C4-2B (cell line): ENCODE results near the gene EARS2.
"Not testable (repeated sequence)": the region's sequence is repeated elsewhere in the genome, so short reads cannot be mapped to it uniquely, and the experiment has no call there.

Experiments used
- H3K27ac ChIP-seq: fragments of 450-650 bp; 2 replicates; pipeline ENCODE4 v1.5.1; 2017
- ZFX ChIP-seq: fragments of 450-650 bp; IDR thresholded peaks from 2 replicates; pipeline ENCODE4 v1.6.1; 2017
- TF ChIP-seq, protein P1 (sequence below): fragments of 450-650 bp; conservative IDR thresholded peaks from 2 replicates; pipeline ENCODE4 v1.5.1; 2017; ENCODE audit warnings: mild to moderate bottlenecking

Gene EARS2

DNA sequence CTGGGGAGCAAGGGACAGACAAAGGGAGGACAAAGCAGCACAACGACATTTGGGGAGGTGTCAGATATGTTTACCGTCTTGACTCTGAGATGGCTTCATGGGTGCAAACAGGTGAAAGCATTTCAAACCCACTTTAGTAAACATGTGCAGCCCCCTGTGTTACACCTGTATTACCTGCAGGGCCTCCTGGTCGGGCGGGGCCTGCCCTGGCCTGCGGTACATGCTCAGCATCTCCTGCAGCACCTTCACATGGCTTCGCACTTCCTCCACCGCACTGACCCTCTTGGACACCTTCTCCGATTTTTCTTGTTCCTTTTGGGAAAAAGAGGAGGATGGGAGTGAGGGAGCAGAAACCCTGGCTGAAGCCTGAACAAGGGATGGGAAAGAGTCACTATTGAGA is 71.3 kb downstream of the EARS2 start:
- peak overlapping the region; percentile 51 for H3K27ac ChIP-seq
- no peak for TF ChIP-seq ZFX
- TF ChIP-seq, protein P1, sequence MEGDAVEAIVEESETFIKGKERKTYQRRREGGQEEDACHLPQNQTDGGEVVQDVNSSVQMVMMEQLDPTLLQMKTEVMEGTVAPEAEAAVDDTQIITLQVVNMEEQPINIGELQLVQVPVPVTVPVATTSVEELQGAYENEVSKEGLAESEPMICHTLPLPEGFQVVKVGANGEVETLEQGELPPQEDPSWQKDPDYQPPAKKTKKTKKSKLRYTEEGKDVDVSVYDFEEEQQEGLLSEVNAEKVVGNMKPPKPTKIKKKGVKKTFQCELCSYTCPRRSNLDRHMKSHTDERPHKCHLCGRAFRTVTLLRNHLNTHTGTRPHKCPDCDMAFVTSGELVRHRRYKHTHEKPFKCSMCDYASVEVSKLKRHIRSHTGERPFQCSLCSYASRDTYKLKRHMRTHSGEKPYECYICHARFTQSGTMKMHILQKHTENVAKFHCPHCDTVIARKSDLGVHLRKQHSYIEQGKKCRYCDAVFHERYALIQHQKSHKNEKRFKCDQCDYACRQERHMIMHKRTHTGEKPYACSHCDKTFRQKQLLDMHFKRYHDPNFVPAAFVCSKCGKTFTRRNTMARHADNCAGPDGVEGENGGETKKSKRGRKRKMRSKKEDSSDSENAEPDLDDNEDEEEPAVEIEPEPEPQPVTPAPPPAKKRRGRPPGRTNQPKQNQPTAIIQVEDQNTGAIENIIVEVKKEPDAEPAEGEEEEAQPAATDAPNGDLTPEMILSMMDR, result no peak

DNA sequence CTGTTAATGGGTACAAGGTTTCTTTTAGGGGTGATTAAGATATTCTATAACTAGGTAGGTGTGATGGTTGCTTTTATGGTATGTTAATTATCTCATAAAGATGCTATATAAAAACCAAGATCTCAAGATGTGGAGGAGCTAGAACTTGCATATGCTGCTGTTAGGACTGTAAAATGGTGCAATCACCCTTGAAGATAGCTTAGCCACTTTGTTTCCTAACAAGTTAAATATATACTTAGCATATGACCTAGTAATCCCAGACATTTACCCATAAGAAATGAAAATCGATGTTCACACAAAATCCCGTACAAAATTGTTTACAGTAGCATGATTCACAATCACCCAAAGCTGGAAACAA is 71.9 kb downstream of the EARS2 start:
- TF ChIP-seq ZFX, result no peak
- TF ChIP-seq, protein P1, result no peak
- no peak overlapping the region for H3K27ac ChIP-seq

DNA sequence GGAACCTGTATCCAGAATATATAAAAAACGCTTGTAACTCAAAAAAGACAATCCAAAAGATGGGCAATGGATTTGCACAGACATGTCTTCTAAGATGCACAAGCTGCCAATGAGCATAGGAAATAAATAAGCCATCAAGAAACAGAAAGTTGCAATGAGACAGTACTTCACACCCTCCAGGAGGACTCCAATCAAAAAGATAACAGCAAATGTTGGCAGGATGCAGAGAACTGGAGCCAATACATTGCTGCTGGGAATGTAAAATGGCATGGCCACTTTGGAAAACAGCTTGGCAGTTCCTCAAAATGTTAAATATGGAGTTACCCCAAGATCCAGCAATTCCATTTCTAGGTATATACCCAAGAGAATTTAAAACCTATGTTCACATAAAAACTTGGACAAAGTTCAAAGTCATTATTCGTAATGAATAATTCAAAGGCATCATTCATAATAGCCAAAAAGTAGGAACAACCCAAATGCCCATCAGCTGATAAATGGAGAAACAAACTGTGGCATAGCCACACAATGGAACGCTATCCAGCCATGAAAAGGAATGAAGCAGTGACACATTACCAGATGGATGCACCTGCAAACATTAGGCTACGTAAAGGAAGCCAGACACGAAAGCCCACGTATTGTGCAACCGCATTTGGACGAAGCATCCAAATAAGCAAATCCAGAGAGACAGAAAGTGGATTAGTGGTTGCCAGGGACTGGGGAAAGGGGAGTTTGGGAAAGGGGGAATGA is 72.5 kb downstream of the EARS2 start:
- H3K27ac ChIP-seq, result no peak overlapping the region
- TF ChIP-seq, protein P1, result no peak
- no peak for TF ChIP-seq ZFX

DNA sequence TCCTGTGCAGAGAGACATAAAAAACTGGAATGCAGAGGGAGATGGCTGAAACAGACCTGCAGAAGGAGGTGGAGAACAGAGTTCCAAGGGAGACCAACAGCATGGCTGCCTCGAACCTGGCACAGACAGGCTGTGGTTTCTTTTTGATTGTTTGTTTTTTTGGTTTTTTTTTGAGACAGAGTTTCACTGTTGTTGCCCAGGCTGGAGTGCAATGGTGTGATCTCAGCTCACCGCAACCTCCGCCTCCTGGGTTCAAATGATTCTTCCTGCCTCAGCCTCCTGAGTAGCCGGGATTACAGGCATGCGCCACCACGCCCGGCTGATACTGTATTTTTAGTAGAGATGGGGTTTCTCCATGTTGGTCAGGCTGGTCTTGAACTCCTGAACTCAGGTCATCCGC is 73.7 kb downstream of the EARS2 start:
- H3K27ac ChIP-seq, result not testable (repeated sequence)

DNA sequence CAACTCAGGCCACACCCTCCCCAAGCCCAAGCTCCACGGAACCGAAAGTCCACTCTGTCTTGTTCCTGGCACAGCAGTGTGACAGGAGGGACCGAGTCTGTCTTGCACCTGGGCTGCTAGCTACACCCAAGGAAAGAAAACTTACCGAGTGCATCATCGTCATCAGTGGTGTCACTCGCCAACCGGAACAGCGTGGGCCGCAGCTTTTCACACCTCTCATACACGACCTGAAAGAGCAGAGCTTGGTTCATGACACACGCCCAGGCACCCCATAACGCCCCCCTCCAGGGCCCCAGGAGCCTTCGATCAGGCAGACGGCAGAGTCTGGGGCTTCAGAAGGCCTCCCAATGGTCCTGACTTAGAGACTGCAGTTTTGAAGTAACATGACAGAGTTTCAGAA is 74.4 kb downstream of the EARS2 start:
- no peak overlapping the region for H3K27ac ChIP-seq
- TF ChIP-seq, protein P1, result no peak
- no peak for TF ChIP-seq ZFX

DNA sequence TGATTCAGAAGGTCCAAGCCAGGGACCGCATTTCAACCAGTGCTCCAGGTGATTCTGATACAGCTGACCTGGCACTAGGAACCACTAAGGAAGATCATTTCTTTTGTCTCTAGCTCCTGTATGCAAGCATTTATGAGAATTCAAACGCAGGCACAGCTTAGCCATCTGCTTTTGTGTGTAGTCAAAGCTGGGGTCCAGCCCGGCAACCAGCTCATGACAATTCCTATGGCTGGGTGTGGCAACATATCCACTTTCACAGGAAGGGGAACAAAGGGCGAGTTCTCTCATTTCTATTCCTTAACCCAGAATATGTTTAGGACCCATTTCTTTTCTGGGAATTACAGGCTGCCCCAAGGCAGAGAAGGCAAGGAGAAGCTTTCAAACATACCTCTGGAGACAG is 76.9 kb downstream of the EARS2 start:
- H3K27ac ChIP-seq, result no peak overlapping the region

DNA sequence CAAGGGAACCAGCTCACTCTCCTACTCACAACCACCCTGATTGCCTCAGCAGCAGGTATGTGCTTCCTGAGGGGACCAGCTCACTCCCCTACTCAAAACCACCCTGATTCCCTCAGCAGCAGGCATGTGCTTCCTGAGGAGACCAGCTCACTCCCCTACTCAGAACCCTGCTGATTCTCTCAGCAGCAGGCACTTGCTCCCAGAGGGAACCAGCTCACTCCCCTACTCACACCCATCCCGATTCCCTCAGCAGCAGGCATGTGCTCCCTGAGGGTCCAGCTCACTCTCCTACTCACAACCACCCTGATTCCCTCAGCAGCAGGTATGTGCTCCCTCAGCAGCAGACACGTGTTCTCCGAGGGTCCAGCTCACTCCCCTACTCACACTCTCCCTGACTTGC is 78.0 kb downstream of the EARS2 start:
- H3K27ac ChIP-seq, result no peak overlapping the region
- no peak for TF ChIP-seq ZFX
- TF ChIP-seq, protein P1, result no peak

More for the DNA sequence above, 76.9 kb downstream of the EARS2 start:
- TF ChIP-seq, protein P1, result no peak
- TF ChIP-seq ZFX, result no peak

DNA sequence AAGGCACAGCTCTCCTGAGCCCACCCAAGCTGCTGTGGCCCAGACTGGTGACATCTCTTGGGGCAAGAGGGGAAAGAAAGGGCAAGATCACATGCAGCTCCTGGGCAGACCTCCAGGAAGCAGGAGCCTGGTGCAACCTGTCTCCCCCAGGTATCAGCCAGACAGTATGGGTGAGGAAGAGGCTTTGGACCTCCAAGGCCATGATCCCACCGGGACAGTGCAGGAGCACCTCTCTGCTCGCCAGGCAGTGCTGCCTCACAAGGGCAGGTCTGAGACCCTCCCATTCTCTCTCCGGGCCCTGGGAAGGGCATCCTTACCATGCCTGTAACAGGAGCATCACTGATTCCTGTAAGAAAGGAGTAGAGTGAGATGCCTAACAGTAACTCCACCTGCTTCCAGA is 78.6 kb downstream of the EARS2 start:
- H3K27ac ChIP-seq, result no peak overlapping the region
- TF ChIP-seq, protein P1, result no peak
- no peak for TF ChIP-seq ZFX
